ENCODE measurements around the gene CD81. TPM values are rescaled to one million over a fixed set of nuclear protein-coding genes. Genes with fewer than 3 reads are reported as not detected.
A peak's percentile ranks its signal among the peaks of the same experiment; 100 is the strongest.

The CD81 gene
- 100 to 1,000 TPM; 181 to 183 TPM for total RNA-seq
- polyA plus RNA-seq (2013, experiment 1 of 2) = 139 TPM
- polyA plus RNA-seq (2013, experiment 2 of 2) = 153 TPM
- 66.9 to 254 (median 130) reads per million in 172 experiments for total RNA-seq

GRCh38 chr11:2376751-2377451 is at the start of gene CD81:
CD81 (plus strand) TSS chr11:2377310; CDS start chr11:2377550, 240 bp downstream.
- ATAC-seq (ENCODE audit: poor library complexity) (peak; percentile 84), DNase-seq (peak; percentile 37 to 87 (median 66))
- CTCF ChIA-PET = interaction anchor here (1.8 kb wide), 1 partner anchor 24 kb away, joined by 5 read pairs; the partner anchor contains the start of gene TSSC4
- Mint-ChIP-seq H3K4me1 (ENCODE audit: low read depth) (peaks cover 26% of the 10 kb centered on the region), H3K4me3 (peak within 1 kb of the TSS; percentile 83), H3K9me3 (no peaks in the 10 kb centered on the region), H3K27ac (peak within 1 kb of the TSS; percentile 69), H3K36me3 (ENCODE audit: low read depth) (peaks cover 4% of the 10 kb centered on the region), H3K27me3 (no peaks in the 10 kb centered on the region)
- peaks cover 46% of the 10 kb centered on the region for H3K4me1 ChIP-seq (ENCODE audit: insufficient read depth, low read length)
- peaks cover 0 to 7% of the 10 kb centered on the region in 2 experiments for H3K9me3 ChIP-seq (ENCODE audit: control insufficient read depth in 1 of 2, insufficient read depth in 1 of 2, low read length in 2 of 2)
- TF ChIP-seq CTCF (IDR thresholded peaks at IDR 0.05) = no peak
- H3K27ac ChIP-seq (ENCODE audit: low read depth in 1 of 2, low read length in 2 of 2) = peak within 1 kb of the TSS; percentile 67 to 73
- H3K4me3 ChIP-seq (ENCODE audit: low read length) = peak within 1 kb of the TSS; percentile 90
- intact Hi-C loops (cut with DNase I, micrococcal nuclease) = loop anchor here in 1 of 2 experiments (5.0 to 10.0 kb wide), 3 partner anchors 75 to 1112 kb away; partner anchors contain the start of genes C11orf21 and TSPAN32
- no peaks in the 10 kb centered on the region for H3K27me3 ChIP-seq (ENCODE audit: control insufficient read depth in 1 of 2, insufficient read depth in 2 of 2, low read length in 2 of 2)
- H3K36me3 ChIP-seq (ENCODE audit: insufficient read depth, low read length) = no peaks in the 10 kb centered on the region
- POLR2A ChIA-PET = interaction anchor here (2.2 to 2.8 kb wide), 3 partner anchors 10 to 74 kb away, joined by 36 to 47 read pairs (median 38); partner anchors contain the start of genes C11orf21, TSPAN32 and TSSC4

- Histone ChIP-seq H3K36me3 (ENCODE audit: insufficient read depth, low read length) (no peaks in the 10 kb centered on the region), H3K4me1 (ENCODE audit: insufficient read depth, low read length) (no peaks in the 10 kb centered on the region), H3K4me3 (ENCODE audit: low read length) (no peak overlapping the region), H3K27me3 (ENCODE audit: control insufficient read depth in 1 of 2, insufficient read depth in 2 of 2, low read length in 2 of 2) (peaks cover 4 to 6% of the 10 kb centered on the region in 2 experiments), H3K9me3 (ENCODE audit: control insufficient read depth in 1 of 2, insufficient read depth in 1 of 2, low read length in 2 of 2) (peaks cover 0 to 25% of the 10 kb centered on the region in 2 experiments), H3K27ac (ENCODE audit: low read depth in 1 of 2, low read length in 2 of 2) (no peak overlapping the region)
- intact Hi-C loops (cut with DNase I, micrococcal nuclease) = no loop called here
- POLR2A ChIA-PET = no interaction called here
- no peaks in the 10 kb centered on the region for H3K9me3 Mint-ChIP-seq
- CTCF ChIA-PET = no interaction called here
- H3K27me3 Mint-ChIP-seq = peaks cover 10% of the 10 kb centered on the region
- H3K4me3 Mint-ChIP-seq = no peak overlapping the region
- TF ChIP-seq CTCF (IDR thresholded peaks at IDR 0.05) = no peak
- H3K27ac Mint-ChIP-seq = no peak overlapping the region
- no peak for DNase-seq
- ATAC-seq (ENCODE audit: poor library complexity) = no peak
- H3K4me1 Mint-ChIP-seq (ENCODE audit: low read depth) = no peaks in the 10 kb centered on the region
- H3K36me3 Mint-ChIP-seq (ENCODE audit: low read depth) = no peaks in the 10 kb centered on the region
These were observed 49.1 kb upstream of the CD81 start for GRCh38 chr11:2328021-2328420.

DNA sequence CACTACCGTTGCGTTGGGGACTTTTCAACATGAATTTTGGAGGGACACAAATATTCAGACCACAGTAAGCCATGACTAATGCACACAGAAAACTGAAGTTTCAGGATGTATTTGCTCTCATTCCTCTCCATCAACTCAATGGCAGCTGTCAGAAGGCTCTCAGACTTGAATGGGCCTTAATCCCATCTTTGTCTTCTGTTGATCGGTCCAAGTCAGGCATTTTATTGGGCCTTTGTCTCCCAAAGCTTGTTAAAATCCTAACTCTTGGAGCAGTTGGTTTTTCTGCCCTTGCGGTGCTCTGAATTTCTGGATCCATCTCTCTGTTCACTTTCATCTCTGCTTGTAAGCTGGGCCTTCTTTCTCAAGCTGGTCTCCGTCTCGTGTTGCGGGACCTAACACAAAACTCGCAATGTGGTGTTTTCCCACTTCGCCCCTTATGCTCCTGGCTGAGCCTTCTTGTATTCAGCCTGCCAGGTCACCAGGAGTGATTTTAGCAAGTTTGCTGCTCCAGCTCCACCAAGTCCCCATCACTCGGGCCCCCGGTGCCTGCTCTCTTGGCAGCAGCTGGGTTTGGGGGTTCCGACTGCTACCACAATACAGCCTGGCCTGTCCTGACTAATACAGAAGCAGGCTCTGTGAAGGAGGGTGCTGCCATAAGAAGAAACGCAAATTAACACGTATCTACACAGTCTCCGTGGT is 48.3 kb upstream of the CD81 start:
- H3K27me3 Mint-ChIP-seq = peaks cover 10% of the 10 kb centered on the region
- Histone ChIP-seq H3K4me1 (ENCODE audit: insufficient read depth, low read length) (no peaks in the 10 kb centered on the region), H3K4me3 (ENCODE audit: low read length) (no peak overlapping the region), H3K27me3 (ENCODE audit: control insufficient read depth in 1 of 2, insufficient read depth in 2 of 2, low read length in 2 of 2) (peaks cover 4 to 6% of the 10 kb centered on the region in 2 experiments), H3K9me3 (ENCODE audit: control insufficient read depth in 1 of 2, insufficient read depth in 1 of 2, low read length in 2 of 2) (peaks cover 0 to 25% of the 10 kb centered on the region in 2 experiments), H3K36me3 (ENCODE audit: insufficient read depth, low read length) (no peaks in the 10 kb centered on the region), H3K27ac (ENCODE audit: low read depth in 1 of 2, low read length in 2 of 2) (no peak overlapping the region)
- ATAC-seq (ENCODE audit: poor library complexity) (no peak), DNase-seq (no peak)
- H3K27ac Mint-ChIP-seq = no peak overlapping the region
- TF ChIP-seq CTCF (IDR thresholded peaks at IDR 0.05) = no peak
- H3K4me1 Mint-ChIP-seq (ENCODE audit: low read depth) = no peaks in the 10 kb centered on the region
- intact Hi-C loops (cut with DNase I, micrococcal nuclease) = no loop called here
- ChIA-PET CTCF (no interaction called here), POLR2A (no interaction called here)
- no peaks in the 10 kb centered on the region for H3K9me3 Mint-ChIP-seq
- H3K36me3 Mint-ChIP-seq (ENCODE audit: low read depth) = no peaks in the 10 kb centered on the region
- H3K4me3 Mint-ChIP-seq = no peak overlapping the region
